OCI-LY7 (cell line): ENCODE data around the gene SRC.

Experiments
- CTCF ChIP-seq: fragments of 200-600 bp; sonication (generic); conservative IDR thresholded peaks from 2 replicates; pipeline ENCODE4 v1.5.1; 2014; ENCODE audit warnings: mild to moderate bottlenecking, antibody characterized with exemption, low read length, moderate library complexity, mixed read lengths
- EZH2phosphoT487 ChIP-seq: fragments of 200-600 bp; sonication (generic); IDR thresholded peaks from 2 replicates; pipeline ENCODE4 v1.6.1; 2018; ENCODE audit warnings: low read depth, borderline replicate concordance, mild to moderate bottlenecking, mixed run types, antibody characterized with exemption, low read length, moderate library complexity, mixed read lengths

GRCh38 chr20:37445041-37445440, 99.1 kb downstream of the SRC start:
- no peak for TF ChIP-seq CTCF
- TF ChIP-seq EZH2phosphoT487, result no peak
